ENCODE measurements around the gene OLA1. TPM values are rescaled to one million over a fixed set of nuclear protein-coding genes. Genes with fewer than 3 reads are reported as not detected.

The OLA1 gene
- total RNA-seq, 1 experiment from 2014 or later = 126 TPM

DNA sequence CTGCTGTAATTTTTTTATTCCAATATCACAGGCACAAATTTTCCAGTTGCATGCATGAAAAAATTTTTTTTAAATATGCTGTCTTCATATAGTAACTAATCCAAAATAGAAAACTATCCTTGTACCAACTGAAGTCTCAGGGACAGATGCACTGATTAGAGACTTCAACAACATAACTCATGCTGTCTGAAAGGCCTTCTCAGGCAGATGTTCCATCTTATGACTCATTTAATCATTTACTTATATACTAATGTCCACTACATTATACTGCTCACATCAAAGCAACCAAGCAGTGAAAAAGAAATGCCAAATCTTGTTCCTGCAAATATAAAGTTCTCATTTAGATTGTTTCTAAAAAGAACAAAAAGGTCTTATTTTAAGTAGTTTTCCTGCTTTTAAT lies 53.1 kb downstream of the OLA1 start:
- DNase-seq (ENCODE audit: low read depth, low spot score) (no peak), ATAC-seq (no peak)
- no peak overlapping the region for H3K4me3 ChIP-seq (ENCODE audit: low read depth in 2 of 2, low read length in 2 of 2)
- intact Hi-C loops (cut with micrococcal nuclease; ENCODE audit: unreplicated experiment) (no loop called here), in situ Hi-C loops (cut with HindIII; ENCODE audit: low pct_unique_long_range_greater_than_20kb, low sequenced_read_pairs) (no loop called here)
- H3K27me3 ChIP-seq (ENCODE audit: control insufficient read depth, insufficient read depth, low read length) = no peaks in the 10 kb centered on the region
- H3K4me1 ChIP-seq (ENCODE audit: control insufficient read depth, insufficient read depth, low read length) = no peaks in the 10 kb centered on the region; the same call in none of the 2 replicates
- no peaks in the 10 kb centered on the region; the same call in 1 of the 2 replicates for H3K36me3 ChIP-seq (ENCODE audit: control insufficient read depth, insufficient read depth, low read length)
- no TSS peak for BruUV-seq (replicated peaks)
- CTCF ChIA-PET = no interaction called here
- no peaks in the 10 kb centered on the region for H3K9me3 ChIP-seq (ENCODE audit: control insufficient read depth, insufficient read depth, low read depth, low read length)
- no peak overlapping the region for H3K27ac ChIP-seq (ENCODE audit: low read length)
- POLR2A ChIA-PET = no interaction called here
- TF ChIP-seq, protein P1, sequence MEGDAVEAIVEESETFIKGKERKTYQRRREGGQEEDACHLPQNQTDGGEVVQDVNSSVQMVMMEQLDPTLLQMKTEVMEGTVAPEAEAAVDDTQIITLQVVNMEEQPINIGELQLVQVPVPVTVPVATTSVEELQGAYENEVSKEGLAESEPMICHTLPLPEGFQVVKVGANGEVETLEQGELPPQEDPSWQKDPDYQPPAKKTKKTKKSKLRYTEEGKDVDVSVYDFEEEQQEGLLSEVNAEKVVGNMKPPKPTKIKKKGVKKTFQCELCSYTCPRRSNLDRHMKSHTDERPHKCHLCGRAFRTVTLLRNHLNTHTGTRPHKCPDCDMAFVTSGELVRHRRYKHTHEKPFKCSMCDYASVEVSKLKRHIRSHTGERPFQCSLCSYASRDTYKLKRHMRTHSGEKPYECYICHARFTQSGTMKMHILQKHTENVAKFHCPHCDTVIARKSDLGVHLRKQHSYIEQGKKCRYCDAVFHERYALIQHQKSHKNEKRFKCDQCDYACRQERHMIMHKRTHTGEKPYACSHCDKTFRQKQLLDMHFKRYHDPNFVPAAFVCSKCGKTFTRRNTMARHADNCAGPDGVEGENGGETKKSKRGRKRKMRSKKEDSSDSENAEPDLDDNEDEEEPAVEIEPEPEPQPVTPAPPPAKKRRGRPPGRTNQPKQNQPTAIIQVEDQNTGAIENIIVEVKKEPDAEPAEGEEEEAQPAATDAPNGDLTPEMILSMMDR (IDR thresholded peaks at IDR 0.05) = no peak
- TF ChIP-seq SIN3A (IDR thresholded peaks at IDR 0.05; ENCODE audit: borderline replicate concordance, insufficient read depth, low read depth, low read length) = no peak
- TF ChIP-seq TCF7L2 (IDR thresholded peaks at IDR 0.05; ENCODE audit: low read depth, low read length) = no peak
- TF ChIP-seq, protein P2, sequence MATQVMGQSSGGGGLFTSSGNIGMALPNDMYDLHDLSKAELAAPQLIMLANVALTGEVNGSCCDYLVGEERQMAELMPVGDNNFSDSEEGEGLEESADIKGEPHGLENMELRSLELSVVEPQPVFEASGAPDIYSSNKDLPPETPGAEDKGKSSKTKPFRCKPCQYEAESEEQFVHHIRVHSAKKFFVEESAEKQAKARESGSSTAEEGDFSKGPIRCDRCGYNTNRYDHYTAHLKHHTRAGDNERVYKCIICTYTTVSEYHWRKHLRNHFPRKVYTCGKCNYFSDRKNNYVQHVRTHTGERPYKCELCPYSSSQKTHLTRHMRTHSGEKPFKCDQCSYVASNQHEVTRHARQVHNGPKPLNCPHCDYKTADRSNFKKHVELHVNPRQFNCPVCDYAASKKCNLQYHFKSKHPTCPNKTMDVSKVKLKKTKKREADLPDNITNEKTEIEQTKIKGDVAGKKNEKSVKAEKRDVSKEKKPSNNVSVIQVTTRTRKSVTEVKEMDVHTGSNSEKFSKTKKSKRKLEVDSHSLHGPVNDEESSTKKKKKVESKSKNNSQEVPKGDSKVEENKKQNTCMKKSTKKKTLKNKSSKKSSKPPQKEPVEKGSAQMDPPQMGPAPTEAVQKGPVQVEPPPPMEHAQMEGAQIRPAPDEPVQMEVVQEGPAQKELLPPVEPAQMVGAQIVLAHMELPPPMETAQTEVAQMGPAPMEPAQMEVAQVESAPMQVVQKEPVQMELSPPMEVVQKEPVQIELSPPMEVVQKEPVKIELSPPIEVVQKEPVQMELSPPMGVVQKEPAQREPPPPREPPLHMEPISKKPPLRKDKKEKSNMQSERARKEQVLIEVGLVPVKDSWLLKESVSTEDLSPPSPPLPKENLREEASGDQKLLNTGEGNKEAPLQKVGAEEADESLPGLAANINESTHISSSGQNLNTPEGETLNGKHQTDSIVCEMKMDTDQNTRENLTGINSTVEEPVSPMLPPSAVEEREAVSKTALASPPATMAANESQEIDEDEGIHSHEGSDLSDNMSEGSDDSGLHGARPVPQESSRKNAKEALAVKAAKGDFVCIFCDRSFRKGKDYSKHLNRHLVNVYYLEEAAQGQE (IDR thresholded peaks at IDR 0.05; ENCODE audit: insufficient read depth in 1 of 2, low read depth in 2 of 2, low read length in 1 of 2) = no peak
- TF ChIP-seq POLR2AphosphoS5 (IDR thresholded peaks at IDR 0.05; ENCODE audit: low read depth, low read length) = no peak

DNA sequence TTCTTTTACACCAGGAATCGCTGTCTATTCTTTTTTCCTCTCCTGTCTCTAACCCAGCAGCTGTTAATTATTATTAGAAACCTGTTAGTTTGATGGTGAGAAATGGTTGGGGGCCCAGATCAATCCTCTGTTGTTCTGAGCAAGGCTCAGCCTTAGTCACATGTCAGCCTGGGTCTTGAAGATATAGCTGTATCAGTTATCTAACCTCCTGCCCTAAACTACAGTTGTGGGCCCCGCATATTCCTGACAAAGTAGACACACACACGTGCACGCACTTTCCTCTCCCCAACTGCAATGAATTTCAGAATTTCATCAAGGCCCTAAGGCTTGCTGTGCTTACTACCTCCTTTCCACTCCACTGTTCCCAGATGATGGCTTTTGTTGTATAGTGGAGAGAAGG lies 54.6 kb downstream of the OLA1 start:
- H3K9me3 ChIP-seq (ENCODE audit: control insufficient read depth, insufficient read depth, low read depth, low read length) = no peaks in the 10 kb centered on the region
- in situ Hi-C loops (cut with HindIII; ENCODE audit: low pct_unique_long_range_greater_than_20kb, low sequenced_read_pairs) = no loop called here
- BruUV-seq (replicated peaks) = no TSS peak

More for the DNA sequence above, 54.6 kb downstream of the OLA1 start:
- H3K27ac ChIP-seq (ENCODE audit: low read length) = no peak overlapping the region
- no peaks in the 10 kb centered on the region; the same call in 1 of the 2 replicates for H3K36me3 ChIP-seq (ENCODE audit: control insufficient read depth, insufficient read depth, low read length)
- H3K4me1 ChIP-seq (ENCODE audit: control insufficient read depth, insufficient read depth, low read length) = no peaks in the 10 kb centered on the region; the same call in 1 of the 2 replicates
- ATAC-seq (no peak), DNase-seq (ENCODE audit: low read depth, low spot score) (no peak)
- no peaks in the 10 kb centered on the region for H3K27me3 ChIP-seq (ENCODE audit: control insufficient read depth, insufficient read depth, low read length)
- ChIA-PET POLR2A (no interaction called here), CTCF (no interaction called here)
- H3K4me3 ChIP-seq (ENCODE audit: low read depth in 2 of 2, low read length in 2 of 2) = no peak overlapping the region
- TF ChIP-seq, protein P1 (IDR thresholded peaks at IDR 0.05) = no peak
- TF ChIP-seq TCF7L2 (IDR thresholded peaks at IDR 0.05; ENCODE audit: low read depth, low read length) (no peak), SIN3A (IDR thresholded peaks at IDR 0.05; ENCODE audit: borderline replicate concordance, insufficient read depth, low read depth, low read length) (no peak), POLR2AphosphoS5 (IDR thresholded peaks at IDR 0.05; ENCODE audit: low read depth, low read length) (no peak)
- TF ChIP-seq, protein P2 (IDR thresholded peaks at IDR 0.05; ENCODE audit: insufficient read depth in 1 of 2, low read depth in 2 of 2, low read length in 1 of 2) = no peak
- intact Hi-C loops (cut with micrococcal nuclease; ENCODE audit: unreplicated experiment) = no loop called here
